ENCODE data around the gene FKBP2.

FKBP2 gene

GRCh38 chr11:64248578-64248977, 7.7 kb downstream of the FKBP2 start:
- no peak for DNase-seq (ENCODE audit: low read depth in 3 of 3, low spot score in 1 of 3)

DNA sequence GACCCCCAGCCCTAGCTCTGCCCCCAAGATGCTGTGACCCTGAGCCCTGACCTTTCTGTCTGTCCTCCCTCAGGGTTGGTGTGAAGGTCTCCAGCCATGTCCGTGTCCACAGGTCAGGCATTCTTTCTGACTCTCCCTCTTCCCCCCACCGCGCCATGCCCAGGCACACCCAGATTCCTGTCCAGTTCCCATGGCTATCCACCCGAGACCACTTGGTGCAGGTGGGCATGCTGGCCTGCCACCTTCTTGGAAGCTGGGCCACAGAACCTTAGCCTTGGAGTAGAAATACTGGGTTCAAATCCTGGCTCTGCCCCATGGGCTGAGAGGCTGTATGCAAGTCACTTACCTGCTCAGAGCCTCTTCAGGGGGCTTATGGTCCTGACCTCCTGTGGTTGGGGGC, 8.1 kb downstream of the FKBP2 start:
- no peak for DNase-seq (ENCODE audit: low read depth in 3 of 3, low spot score in 1 of 3)

- DNase-seq (ENCODE audit: low read depth in 3 of 3, low spot score in 1 of 3), result no peak
Measured at GRCh38 chr11:64249563-64250414, 8.9 kb downstream of the FKBP2 start.

DNA sequence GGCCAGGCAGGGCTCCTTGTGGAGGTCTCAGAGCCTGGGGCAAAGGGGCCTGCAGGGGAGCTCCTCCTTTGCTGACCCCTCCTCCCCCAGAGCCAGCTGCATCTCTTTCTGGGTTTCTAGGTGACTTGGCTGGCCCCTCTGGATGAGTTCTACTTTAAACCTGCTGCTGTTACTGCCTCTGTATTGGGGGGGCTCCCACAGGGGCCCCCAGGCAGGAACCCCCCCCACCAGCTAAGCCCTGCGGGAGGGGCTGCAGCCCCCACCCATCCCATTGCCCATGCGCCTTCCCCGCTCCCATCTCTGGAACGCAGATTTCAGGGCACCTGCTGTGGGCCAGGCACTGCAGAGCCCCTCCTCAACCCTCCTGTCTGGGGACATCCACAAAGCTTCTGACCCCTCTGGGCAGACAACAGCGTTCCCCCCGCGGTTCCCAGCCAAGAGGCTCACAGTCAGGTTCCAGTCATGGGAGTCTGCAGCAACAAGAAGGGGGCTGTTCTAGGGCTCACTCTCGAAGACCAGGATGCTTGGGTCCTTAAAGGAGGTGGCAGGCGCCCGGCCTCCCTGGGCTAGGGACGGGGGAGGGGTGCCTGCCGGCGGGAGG, 9.6 kb downstream of the FKBP2 start:
- DNase-seq (ENCODE audit: low read depth in 3 of 3, low spot score in 1 of 3), result no peak

DNA sequence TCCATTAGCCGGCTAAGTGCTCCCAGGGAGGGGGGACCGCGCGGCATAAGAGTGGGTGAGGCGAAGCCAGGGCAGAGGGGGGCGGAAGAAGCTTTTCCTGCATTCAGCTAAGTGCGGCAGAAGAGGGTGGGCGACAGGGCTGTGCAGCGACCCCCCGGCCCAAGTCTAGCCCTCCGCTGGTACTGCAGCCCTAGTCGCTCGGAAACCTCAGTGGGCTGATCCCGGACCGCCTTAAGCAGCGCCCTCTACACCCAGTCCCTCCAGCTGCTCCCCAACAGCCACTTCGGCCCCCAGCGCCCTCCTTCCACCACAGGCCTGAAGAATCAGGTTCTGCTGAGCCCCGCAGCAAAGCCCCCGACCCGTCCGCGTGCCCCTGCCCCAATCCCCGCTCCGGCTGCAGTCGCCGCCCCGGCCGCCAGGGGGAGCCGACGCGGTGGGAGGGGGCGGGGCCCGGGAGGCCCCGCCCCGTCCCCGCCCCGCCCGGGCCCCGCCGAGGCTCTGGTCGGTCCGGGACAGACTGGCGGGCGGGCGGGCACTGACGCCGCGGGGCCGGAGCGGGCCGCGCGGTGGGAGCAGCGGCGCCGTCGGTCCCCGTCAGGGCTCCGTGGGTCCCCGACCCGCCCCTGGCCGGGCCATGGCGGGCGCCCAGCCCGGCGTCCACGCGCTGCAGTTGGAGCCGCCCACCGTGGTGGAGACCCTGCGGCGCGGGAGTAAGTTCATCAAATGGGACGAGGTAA, 10.3 kb downstream of the FKBP2 start, which contains the start of gene PLCB3:
Gene PLCB3, plus strand, starts transcription at position 515 of the 737 bp plus-strand sequence. Its CDS starts 120 bp downstream, at position 635.
- peak in 2 of 3 donors; percentile 57 to 60 for DNase-seq (ENCODE audit: low read depth in 3 of 3, low spot score in 1 of 3)

DNA sequence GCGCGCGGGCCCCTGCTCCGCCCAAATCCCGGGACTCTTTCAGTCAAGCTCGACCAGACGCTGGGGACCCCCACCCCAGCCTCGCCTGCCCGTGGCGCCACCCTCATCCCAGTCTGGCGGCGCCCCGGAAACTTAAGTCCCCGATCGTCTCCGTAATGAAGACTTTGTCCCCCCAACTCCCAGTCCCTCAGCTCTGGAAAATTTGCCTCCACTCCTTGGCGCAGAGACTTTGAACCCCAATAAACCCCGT, 10.8 kb downstream of the FKBP2 start:
- no peak for DNase-seq (ENCODE audit: low read depth in 3 of 3, low spot score in 1 of 3)

GRCh38 chr11:64252003-64252872, 11.3 kb downstream of the FKBP2 start:
- no peak for DNase-seq (ENCODE audit: low read depth in 3 of 3, low spot score in 1 of 3)

GRCh38 chr11:64253043-64253442, 12.1 kb downstream of the FKBP2 start:
- no peak for DNase-seq (ENCODE audit: low read depth in 3 of 3, low spot score in 1 of 3)

DNA sequence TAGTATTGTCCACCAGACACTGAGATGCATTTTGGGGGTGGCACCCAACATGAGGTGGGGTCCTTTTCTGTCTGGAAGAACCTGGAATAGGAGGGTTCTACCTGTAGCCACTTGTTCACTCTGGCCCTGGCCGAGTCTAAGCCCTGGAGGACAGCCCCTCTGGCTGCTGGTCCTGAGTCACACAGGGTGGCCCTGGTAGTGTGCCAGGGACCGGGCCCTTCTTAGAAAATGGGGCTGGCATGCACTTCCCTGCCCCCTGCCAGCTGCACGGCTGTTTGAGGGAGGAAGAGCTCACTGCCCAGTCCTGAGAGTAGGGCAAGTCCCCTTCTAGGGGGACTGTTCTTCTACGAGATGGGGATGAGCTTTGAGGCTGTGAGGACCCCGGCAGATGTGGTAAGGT, 12.6 kb downstream of the FKBP2 start:
- DNase-seq (ENCODE audit: low read depth in 3 of 3, low spot score in 1 of 3), result no peak

- no peak for DNase-seq (ENCODE audit: low read depth in 3 of 3, low spot score in 1 of 3)
Measured at GRCh38 chr11:64254326-64254725, 13.4 kb downstream of the FKBP2 start.

GRCh38 chr11:64255135-64256128, 14.5 kb downstream of the FKBP2 start:
- no peak for DNase-seq (ENCODE audit: low read depth in 3 of 3, low spot score in 1 of 3)

- no peak for DNase-seq (ENCODE audit: low read depth in 3 of 3, low spot score in 1 of 3)
Measured at GRCh38 chr11:64256300-64256699, 15.4 kb downstream of the FKBP2 start.

GRCh38 chr11:64258356-64258755, 17.5 kb downstream of the FKBP2 start:
- no peak for DNase-seq (ENCODE audit: low read depth in 3 of 3, low spot score in 1 of 3)

- no peak for DNase-seq (ENCODE audit: low read depth in 3 of 3, low spot score in 1 of 3)
Measured at GRCh38 chr11:64258946-64259532, 18.1 kb downstream of the FKBP2 start.

DNA sequence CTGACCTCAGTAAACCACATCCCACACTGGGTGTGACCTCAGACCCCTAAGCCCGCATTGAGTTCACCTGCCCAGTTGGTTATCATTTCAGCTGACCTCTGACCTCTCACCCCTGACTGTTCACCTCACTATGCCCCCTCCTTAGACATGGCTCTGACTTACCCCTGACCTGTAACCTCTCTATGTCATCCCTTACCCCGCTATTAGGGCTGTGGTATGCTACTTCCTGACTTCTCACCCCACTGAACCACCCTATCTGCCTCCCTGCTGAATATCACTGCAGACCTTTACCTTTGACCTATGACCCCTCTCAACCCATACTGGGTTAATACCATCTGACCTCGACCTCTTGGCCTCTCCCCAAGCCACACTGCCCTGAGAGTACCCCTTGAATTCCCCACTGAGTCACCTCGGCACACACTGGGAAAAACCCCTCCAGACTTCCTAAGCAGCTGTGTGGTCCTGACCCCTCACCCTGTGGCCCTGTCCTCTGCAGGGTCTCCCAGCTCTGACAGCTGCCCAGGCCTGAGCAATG, 18.7 kb downstream of the FKBP2 start:
- no peak for DNase-seq (ENCODE audit: low read depth in 3 of 3, low spot score in 1 of 3)

DNA sequence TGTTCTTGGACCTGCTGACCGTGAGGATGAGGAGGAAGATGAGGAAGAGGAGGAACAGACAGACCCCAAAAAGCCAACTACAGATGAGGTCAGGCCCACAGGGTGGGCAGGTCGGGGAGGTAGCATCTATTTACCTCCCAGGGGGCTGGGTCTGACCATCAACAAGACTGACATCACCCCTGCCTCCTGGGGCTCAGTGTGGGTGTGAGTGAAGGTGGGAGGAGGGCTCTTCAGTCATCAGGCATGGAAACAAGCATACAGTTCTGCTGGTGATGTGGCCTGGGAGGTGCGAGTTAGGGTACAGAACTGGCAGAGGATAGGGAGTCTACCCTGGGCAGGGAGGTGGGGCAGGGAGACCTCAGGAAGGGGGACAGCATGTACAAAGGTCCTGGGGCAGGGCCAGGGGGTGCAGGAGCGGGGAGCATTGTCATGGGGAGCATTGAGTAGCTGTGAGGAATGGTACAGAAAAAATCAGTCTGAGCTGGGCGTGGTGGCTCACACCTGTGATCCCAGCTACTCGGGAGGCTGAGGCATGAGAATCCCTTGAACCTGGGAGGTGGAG, 19.3 kb downstream of the FKBP2 start:
- DNase-seq (ENCODE audit: low read depth in 3 of 3, low spot score in 1 of 3), result no peak

DNA sequence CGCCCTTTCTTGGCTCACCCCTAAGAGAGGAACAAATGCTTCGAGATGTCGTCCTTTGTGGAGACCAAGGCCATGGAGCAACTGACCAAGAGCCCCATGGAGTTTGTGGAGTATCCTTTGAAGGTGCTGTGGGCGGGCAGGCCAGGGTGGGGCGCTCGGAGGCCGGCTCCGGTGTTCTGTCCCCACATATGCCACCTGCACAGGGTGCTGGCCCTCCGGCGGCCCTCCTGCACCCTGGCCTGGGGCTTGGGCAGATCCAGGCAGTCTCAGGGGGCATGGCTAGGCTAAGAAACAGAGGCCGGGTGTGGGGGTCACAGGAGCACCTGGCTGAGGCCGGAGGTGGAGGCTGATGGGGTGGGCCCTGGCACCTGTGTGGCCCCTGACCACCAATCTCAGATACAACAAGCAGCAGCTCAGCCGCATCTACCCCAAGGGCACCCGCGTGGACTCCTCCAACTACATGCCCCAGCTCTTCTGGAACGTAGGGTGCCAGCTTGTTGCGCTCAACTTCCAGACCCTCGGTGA, 20.7 kb downstream of the FKBP2 start:
- DNase-seq (ENCODE audit: low read depth in 3 of 3, low spot score in 1 of 3), result no peak

DNA sequence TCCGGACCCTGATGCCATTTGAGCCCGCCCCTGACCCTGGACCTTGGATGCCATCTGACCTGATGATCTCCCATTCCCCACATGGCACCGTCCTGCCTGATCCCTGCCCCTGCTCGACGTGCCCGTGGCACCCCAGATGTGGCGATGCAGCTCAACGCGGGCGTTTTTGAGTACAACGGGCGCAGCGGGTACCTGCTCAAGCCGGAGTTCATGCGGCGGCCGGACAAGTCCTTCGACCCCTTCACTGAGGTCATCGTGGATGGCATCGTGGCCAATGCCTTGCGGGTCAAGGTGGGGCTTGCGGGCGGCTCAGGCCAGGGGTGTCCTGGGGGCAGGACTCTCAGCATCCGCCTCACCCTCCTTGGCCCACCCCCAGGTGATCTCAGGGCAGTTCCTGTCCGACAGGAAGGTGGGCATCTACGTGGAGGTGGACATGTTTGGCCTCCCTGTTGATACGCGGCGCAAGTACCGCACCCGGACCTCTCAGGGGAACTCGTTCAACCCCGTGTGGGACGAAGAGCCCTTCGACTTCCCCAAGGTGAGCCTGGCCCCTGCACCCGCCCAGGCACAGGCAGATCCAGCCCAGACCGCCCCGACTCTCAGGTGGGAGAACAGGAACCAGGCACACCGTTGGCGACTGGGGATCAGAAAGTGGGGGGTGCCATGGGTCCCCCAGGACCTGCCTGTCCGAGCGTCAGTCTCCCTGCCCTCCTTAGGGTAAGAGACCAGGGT, 21.5 kb downstream of the FKBP2 start:
- no peak for DNase-seq (ENCODE audit: low read depth in 3 of 3, low spot score in 1 of 3)

Measured in stimulated activated CD4-positive, alpha-beta T cell treated with anti-CD3 and anti-CD28 coated beads, TNF-alpha, amount 100 ng/mL, for 1 hour (primary cell).